ENCODE data around the gene VPS41.

Gene VPS41

DNA sequence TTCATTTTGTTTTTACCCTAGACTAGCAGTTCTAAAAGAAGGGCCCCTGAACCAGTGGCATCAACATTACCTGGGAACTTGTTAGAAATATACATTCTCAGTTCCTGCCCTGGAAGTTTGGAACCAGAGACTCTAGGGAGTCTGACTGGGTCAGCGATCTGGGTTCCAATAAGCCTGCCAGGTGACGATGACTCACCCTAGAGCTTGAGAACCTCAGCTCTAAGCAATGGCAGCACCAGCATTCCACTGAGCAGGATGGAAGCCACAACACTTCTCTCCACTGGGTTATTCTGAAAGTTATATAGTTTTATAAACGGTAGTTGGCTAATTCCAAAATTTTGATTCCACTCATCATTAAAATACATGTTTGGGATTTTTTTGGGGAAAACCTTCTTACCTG is 180.8 kb downstream of the VPS41 start:
- no peak overlapping the region for H3K4me3 ChIP-seq (ENCODE audit: control insufficient read depth, low read depth, low read length)
- TF ChIP-seq, protein P1, sequence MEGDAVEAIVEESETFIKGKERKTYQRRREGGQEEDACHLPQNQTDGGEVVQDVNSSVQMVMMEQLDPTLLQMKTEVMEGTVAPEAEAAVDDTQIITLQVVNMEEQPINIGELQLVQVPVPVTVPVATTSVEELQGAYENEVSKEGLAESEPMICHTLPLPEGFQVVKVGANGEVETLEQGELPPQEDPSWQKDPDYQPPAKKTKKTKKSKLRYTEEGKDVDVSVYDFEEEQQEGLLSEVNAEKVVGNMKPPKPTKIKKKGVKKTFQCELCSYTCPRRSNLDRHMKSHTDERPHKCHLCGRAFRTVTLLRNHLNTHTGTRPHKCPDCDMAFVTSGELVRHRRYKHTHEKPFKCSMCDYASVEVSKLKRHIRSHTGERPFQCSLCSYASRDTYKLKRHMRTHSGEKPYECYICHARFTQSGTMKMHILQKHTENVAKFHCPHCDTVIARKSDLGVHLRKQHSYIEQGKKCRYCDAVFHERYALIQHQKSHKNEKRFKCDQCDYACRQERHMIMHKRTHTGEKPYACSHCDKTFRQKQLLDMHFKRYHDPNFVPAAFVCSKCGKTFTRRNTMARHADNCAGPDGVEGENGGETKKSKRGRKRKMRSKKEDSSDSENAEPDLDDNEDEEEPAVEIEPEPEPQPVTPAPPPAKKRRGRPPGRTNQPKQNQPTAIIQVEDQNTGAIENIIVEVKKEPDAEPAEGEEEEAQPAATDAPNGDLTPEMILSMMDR (IDR thresholded peaks at IDR 0.05; ENCODE audit: control insufficient read depth, insufficient read depth, low read depth, low read length, missing control alignments), result no peak
- no peak for DNase-seq (ENCODE audit: low read depth)

DNA sequence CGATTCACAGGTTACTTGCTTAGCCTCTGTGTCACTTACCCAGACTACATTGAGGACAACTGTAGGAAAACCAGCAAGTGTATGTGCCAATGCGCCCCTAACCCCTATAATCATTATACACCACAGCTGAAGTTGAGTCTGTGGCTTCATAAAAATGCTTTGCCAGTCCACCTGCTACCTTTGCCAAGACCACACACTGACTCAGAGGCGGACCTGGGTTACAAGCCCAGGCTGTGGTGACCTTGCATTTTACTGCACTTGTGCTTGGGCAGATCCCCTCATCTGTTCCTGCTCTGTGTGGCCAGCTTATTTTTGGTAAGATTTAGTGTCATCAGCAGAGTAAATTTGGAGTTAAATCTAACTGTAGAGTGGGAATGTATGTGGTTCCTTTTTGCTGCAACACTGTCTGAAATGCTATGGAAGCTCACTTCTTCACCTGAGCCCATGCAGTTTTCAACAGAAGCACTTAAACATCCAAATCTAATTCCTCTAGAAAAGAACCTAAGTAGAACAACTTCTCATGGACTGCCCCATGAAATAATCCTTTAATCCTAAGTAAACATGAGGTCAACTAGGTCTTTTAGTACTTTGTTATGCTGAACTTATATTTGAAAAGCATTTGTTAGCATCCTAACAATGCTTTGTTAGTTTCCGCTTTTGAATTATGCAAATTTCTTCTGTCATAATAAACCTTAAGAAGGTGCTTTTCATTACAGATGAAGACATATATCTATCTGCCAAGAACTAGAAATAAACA is 181.6 kb downstream of the VPS41 start:
- DNase-seq (ENCODE audit: low read depth), result no peak
- TF ChIP-seq, protein P1 (IDR thresholded peaks at IDR 0.05; ENCODE audit: control insufficient read depth, insufficient read depth, low read depth, low read length, missing control alignments), result no peak
- H3K4me3 ChIP-seq (ENCODE audit: control insufficient read depth, low read depth, low read length), result no peak overlapping the region

DNA sequence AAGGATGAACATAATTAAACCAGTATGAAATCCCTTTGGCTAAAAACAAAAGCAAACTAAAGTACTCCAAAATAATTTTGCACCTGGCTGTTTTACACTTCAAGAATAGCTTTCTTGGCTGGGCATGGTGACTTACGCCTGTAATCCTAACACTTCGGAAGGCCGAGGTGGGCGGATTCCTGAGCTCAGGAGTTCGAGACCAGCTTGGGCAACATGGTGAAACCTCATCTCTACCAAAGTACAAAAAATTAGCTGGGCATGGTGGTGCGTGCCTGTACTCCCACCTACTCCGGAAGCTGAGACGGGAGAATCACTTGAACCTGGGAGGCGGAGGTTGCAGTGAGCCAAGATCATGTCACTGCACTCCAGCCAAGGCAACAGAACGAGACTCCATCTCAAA is 185.7 kb downstream of the VPS41 start:
- no peak for DNase-seq (ENCODE audit: low read depth)
- H3K4me3 ChIP-seq (ENCODE audit: control insufficient read depth, low read depth, low read length), result no peak overlapping the region
- TF ChIP-seq, protein P1 (IDR thresholded peaks at IDR 0.05; ENCODE audit: control insufficient read depth, insufficient read depth, low read depth, low read length, missing control alignments), result no peak

DNA sequence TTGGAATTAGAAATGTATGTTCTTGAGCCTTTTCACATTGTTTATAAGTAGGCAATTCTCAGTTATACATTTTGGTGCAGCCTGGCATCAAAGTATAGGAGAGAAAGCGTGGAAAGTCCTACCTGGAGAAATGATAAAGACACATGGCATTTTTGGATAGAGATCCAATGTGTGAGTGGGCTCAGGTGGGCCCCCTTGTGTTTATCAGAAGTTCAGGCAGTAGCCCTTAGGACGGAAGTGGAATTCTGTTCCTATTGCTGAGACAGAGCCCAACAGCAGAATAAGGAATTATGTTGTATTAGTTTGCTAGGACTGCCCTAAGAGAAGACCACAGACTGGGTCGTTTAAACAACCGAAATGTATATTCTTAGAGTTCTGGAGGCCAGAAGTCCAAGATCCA is 192.6 kb downstream of the VPS41 start:
- TF ChIP-seq, protein P1 (IDR thresholded peaks at IDR 0.05; ENCODE audit: control insufficient read depth, insufficient read depth, low read depth, low read length, missing control alignments), result no peak
- DNase-seq (ENCODE audit: low read depth), result no peak
- H3K4me3 ChIP-seq (ENCODE audit: control insufficient read depth, low read depth, low read length), result no peak overlapping the region

DNA sequence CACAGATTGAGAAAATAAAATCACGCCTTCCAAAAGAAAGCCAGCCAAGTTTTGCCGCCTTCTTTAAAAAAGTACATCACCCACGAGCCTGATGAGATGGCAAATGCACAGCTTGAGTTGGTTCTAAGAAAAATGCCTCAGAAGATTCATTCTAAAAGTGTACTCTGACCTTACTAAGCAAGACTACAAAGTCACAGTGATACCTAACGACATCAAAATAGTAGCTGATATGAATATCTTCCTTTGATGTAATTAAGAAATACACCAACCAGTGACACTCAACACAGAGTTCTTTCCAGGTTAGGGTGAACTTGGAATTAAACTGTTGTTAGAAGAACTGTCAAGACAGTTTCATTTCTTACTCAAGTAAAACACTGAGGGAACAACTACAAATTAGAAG is 199.9 kb downstream of the VPS41 start:
- TF ChIP-seq, protein P1 (IDR thresholded peaks at IDR 0.05; ENCODE audit: control insufficient read depth, insufficient read depth, low read depth, low read length, missing control alignments), result no peak
- no peak for DNase-seq (ENCODE audit: low read depth)

DNA sequence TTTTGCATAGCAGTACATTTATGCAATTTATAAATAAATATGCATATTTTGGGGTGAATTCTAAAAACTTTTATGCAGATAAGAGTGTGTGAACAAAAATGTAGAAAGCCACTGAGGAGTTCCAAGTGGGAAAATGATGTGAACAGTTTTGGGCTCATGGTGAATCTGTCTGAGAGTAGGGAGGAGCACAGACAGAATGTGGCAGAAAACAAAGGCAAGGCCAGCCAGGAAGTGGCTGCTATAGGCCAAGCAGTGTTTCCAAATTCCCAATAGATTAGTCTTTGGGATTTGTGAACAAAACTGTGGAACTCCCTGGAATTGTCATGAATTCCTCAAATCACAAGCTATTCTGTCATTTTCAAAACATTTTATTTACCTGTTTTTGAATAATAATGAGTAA is 204.2 kb downstream of the VPS41 start:
- no peak for DNase-seq (ENCODE audit: low read depth)

More for the DNA sequence above, 199.9 kb downstream of the VPS41 start:
- no peak overlapping the region for H3K4me3 ChIP-seq (ENCODE audit: control insufficient read depth, low read depth, low read length)

More for the DNA sequence above, 204.2 kb downstream of the VPS41 start:
- no peak overlapping the region for H3K4me3 ChIP-seq (ENCODE audit: control insufficient read depth, low read depth, low read length)
- TF ChIP-seq, protein P1 (IDR thresholded peaks at IDR 0.05; ENCODE audit: control insufficient read depth, insufficient read depth, low read depth, low read length, missing control alignments), result no peak

Data from AG09309 (cell line).